Measurements from ENCODE around the gene SLC38A9. TPM values are rescaled to one million over a fixed set of nuclear protein-coding genes. Genes with fewer than 3 reads are reported as not detected.

SLC38A9 gene
- polyA plus RNA-seq, 1 of the 3 experiments (the other 2 are of a cell fraction) = 6.9 TPM

DNA sequence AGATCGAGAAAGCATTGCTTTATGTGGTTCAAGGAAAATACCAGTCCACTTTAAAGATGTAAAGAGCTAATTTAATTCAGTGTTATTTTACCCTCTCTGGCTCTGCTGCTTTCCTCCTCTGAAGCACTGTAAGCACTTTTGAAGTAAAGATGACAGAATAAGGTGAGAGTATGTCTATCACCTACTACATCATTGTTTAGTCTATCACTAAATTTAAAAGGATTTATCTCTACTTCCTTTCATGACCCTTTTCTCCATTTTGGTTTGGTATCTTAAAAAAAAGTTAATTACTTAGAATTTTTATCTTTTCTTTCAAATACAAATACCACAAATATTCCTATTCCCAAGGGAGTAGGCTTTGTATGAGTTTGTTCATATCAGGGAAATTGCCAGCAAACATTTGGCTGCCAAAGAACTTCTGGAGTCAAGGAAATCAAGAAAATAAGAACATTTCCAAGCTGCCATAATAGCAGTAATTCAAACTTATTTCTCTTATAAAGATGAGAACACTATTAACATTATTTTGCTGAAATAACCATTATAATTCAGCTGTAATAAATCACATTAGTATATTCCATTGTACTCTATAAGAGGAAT, 77.8 kb downstream of the SLC38A9 start:
- no peak overlapping the region for H3K4me2 ChIP-seq
- H3K79me2 ChIP-seq (ENCODE audit: insufficient read depth) = no peaks in the 10 kb centered on the region
- H2AFZ ChIP-seq (ENCODE audit: low read depth) = 0 out of 2 replicates have a peak overlapping the region, but pooled peaks have one; percentile 23
- CTCF ChIA-PET = interaction anchor here (0.6 kb wide), 1 partner anchor 77 kb away, joined by 3 read pairs; no protein-coding TSS in a partner anchor
- no peak overlapping the region for H3K9ac ChIP-seq
- H3K36me3 ChIP-seq (replicated peaks in 1 of 2; ENCODE audit: control insufficient read depth in 1 of 2, insufficient read depth in 2 of 2, low read length in 1 of 2) = no peaks in the 10 kb centered on the region
- H4K20me1 ChIP-seq (ENCODE audit: insufficient read depth) = no peaks in the 10 kb centered on the region
- no peaks in the 10 kb centered on the region for H3K9me3 ChIP-seq
- no peaks in the 10 kb centered on the region for H3K27me3 ChIP-seq (ENCODE audit: insufficient read depth)
- no peak for TF ChIP-seq GATA2 (CRISPR knock-in tag; IDR thresholded peaks at IDR 0.05)
- no peak for TF ChIP-seq TEAD4 (IDR thresholded peaks at IDR 0.05; ENCODE audit: borderline replicate concordance, insufficient read depth)
- TF ChIP-seq, protein P1, sequence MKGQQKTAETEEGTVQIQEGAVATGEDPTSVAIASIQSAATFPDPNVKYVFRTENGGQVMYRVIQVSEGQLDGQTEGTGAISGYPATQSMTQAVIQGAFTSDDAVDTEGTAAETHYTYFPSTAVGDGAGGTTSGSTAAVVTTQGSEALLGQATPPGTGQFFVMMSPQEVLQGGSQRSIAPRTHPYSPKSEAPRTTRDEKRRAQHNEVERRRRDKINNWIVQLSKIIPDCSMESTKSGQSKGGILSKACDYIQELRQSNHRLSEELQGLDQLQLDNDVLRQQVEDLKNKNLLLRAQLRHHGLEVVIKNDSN (IDR thresholded peaks at IDR 0.05; ENCODE audit: borderline replicate concordance, low read depth) = no peak
- TF ChIP-seq EP300 (IDR thresholded peaks at IDR 0.05; ENCODE audit: borderline replicate concordance in 1 of 2, low read depth in 1 of 2, low read length in 1 of 2) = no peak
- TF ChIP-seq, protein P2, sequence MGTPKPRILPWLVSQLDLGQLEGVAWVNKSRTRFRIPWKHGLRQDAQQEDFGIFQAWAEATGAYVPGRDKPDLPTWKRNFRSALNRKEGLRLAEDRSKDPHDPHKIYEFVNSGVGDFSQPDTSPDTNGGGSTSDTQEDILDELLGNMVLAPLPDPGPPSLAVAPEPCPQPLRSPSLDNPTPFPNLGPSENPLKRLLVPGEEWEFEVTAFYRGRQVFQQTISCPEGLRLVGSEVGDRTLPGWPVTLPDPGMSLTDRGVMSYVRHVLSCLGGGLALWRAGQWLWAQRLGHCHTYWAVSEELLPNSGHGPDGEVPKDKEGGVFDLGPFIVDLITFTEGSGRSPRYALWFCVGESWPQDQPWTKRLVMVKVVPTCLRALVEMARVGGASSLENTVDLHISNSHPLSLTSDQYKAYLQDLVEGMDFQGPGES (IDR thresholded peaks at IDR 0.05; ENCODE audit: low read depth, low read length) = no peak
- TF ChIP-seq, protein P3, sequence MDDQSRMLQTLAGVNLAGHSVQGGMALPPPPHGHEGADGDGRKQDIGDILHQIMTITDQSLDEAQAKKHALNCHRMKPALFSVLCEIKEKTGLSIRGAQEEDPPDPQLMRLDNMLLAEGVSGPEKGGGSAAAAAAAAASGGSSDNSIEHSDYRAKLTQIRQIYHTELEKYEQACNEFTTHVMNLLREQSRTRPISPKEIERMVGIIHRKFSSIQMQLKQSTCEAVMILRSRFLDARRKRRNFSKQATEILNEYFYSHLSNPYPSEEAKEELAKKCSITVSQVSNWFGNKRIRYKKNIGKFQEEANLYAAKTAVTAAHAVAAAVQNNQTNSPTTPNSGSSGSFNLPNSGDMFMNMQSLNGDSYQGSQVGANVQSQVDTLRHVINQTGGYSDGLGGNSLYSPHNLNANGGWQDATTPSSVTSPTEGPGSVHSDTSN (IDR thresholded peaks at IDR 0.05) = no peak
- TF ChIP-seq FOSL2 (IDR thresholded peaks at IDR 0.05; ENCODE audit: borderline replicate concordance, low read depth) = no peak
- no peak for TF ChIP-seq TCF12 (IDR thresholded peaks at IDR 0.05)
- TF ChIP-seq YY1 (IDR thresholded peaks at IDR 0.05; ENCODE audit: low read depth) = no peak
- TF ChIP-seq, protein P4, sequence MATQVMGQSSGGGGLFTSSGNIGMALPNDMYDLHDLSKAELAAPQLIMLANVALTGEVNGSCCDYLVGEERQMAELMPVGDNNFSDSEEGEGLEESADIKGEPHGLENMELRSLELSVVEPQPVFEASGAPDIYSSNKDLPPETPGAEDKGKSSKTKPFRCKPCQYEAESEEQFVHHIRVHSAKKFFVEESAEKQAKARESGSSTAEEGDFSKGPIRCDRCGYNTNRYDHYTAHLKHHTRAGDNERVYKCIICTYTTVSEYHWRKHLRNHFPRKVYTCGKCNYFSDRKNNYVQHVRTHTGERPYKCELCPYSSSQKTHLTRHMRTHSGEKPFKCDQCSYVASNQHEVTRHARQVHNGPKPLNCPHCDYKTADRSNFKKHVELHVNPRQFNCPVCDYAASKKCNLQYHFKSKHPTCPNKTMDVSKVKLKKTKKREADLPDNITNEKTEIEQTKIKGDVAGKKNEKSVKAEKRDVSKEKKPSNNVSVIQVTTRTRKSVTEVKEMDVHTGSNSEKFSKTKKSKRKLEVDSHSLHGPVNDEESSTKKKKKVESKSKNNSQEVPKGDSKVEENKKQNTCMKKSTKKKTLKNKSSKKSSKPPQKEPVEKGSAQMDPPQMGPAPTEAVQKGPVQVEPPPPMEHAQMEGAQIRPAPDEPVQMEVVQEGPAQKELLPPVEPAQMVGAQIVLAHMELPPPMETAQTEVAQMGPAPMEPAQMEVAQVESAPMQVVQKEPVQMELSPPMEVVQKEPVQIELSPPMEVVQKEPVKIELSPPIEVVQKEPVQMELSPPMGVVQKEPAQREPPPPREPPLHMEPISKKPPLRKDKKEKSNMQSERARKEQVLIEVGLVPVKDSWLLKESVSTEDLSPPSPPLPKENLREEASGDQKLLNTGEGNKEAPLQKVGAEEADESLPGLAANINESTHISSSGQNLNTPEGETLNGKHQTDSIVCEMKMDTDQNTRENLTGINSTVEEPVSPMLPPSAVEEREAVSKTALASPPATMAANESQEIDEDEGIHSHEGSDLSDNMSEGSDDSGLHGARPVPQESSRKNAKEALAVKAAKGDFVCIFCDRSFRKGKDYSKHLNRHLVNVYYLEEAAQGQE (IDR thresholded peaks at IDR 0.05; ENCODE audit: low read depth, low read length) = no peak
- no peak for TF ChIP-seq MEF2A (IDR thresholded peaks at IDR 0.05; ENCODE audit: borderline replicate concordance, low read depth)
- TF ChIP-seq, protein P5, sequence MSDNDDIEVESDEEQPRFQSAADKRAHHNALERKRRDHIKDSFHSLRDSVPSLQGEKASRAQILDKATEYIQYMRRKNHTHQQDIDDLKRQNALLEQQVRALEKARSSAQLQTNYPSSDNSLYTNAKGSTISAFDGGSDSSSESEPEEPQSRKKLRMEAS (IDR thresholded peaks at IDR 0.05; ENCODE audit: low read depth) = no peak
- TF ChIP-seq, protein P6, sequence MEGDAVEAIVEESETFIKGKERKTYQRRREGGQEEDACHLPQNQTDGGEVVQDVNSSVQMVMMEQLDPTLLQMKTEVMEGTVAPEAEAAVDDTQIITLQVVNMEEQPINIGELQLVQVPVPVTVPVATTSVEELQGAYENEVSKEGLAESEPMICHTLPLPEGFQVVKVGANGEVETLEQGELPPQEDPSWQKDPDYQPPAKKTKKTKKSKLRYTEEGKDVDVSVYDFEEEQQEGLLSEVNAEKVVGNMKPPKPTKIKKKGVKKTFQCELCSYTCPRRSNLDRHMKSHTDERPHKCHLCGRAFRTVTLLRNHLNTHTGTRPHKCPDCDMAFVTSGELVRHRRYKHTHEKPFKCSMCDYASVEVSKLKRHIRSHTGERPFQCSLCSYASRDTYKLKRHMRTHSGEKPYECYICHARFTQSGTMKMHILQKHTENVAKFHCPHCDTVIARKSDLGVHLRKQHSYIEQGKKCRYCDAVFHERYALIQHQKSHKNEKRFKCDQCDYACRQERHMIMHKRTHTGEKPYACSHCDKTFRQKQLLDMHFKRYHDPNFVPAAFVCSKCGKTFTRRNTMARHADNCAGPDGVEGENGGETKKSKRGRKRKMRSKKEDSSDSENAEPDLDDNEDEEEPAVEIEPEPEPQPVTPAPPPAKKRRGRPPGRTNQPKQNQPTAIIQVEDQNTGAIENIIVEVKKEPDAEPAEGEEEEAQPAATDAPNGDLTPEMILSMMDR (IDR thresholded peaks at IDR 0.05) = no peak
- no peak for TF ChIP-seq CHD2 (IDR thresholded peaks at IDR 0.05; ENCODE audit: low read length, partially characterized antibody)
- TF ChIP-seq ELF1 (IDR thresholded peaks at IDR 0.05) = no peak
- TF ChIP-seq POLR2AphosphoS5 (IDR thresholded peaks at IDR 0.05; ENCODE audit: low read depth, low read length) = no peak
- H3K4me1 ChIP-seq (ENCODE audit: control insufficient read depth in 1 of 2, insufficient read depth in 2 of 2, low read depth in 1 of 2, low read length in 1 of 2) = peaks cover 8 to 17% of the 10 kb centered on the region in 2 experiments
- H3K4me3 ChIP-seq (ENCODE audit: low read depth in 2 of 2, low read length in 1 of 2) = no peak overlapping the region
- no peaks in the 10 kb centered on the region for H3K9me2 ChIP-seq
- H3K27ac ChIP-seq (ENCODE audit: low read depth in 2 of 2, low read length in 1 of 2) = peak overlapping the region in 1 of 2 experiments; percentile 10; a peak in 1 of 4 replicates
- DNase-seq = no peak
- no peaks in the 10 kb centered on the region for H3F3A ChIP-seq (replicated peaks; ENCODE audit: insufficient read depth)
- POLR2A ChIA-PET = no interaction called here
- 80% methylated on average over 1 of the region's 1 CpG for WGBS (ENCODE audit: low lambda C conversion rate)
